Amniotic epithelial cell (primary cell): ENCODE measurements around the gene CDK5R1.

Source experiments
- DNase-seq: peaks from one replicate; pipeline ENCODE4 v3.0.0-alpha.2; 2010; ENCODE audit warnings: low read depth

Gene CDK5R1

GRCh38 chr17:32471652-32472051, 15.1 kb upstream of the CDK5R1 start:
- no peak for DNase-seq

GRCh38 chr17:32475258-32475657, 11.5 kb upstream of the CDK5R1 start:
- no peak for DNase-seq

- no peak for DNase-seq
Observed at GRCh38 chr17:32477220-32477619, 9.6 kb upstream of the CDK5R1 start.

- DNase-seq, result no peak
Observed at GRCh38 chr17:32479074-32479617, 7.6 kb upstream of the CDK5R1 start.

GRCh38 chr17:32481193-32481592, 5.6 kb upstream of the CDK5R1 start:
- DNase-seq, result no peak

- no peak for DNase-seq
Observed at GRCh38 chr17:32482568-32483320, 4.0 kb upstream of the CDK5R1 start.

- DNase-seq, result peak; percentile 56
Observed at GRCh38 chr17:32483451-32484019, 3.3 kb upstream of the CDK5R1 start.

- no peak for DNase-seq
Observed at GRCh38 chr17:32484041-32484461, 2.7 kb upstream of the CDK5R1 start.

- DNase-seq, result no peak
Observed at GRCh38 chr17:32484628-32485027, 2.2 kb upstream of the CDK5R1 start.

- no peak for DNase-seq
Observed at GRCh38 chr17:32485261-32486110, 1.3 kb upstream of the CDK5R1 start.

- DNase-seq, result peak; percentile 50
Observed at GRCh38 chr17:32486111-32486700, 587 bp upstream of the CDK5R1 start.

GRCh38 chr17:32487473-32488176, 832 bp downstream of the CDK5R1 start:
- DNase-seq, result no peak

GRCh38 chr17:32488177-32488542, 1.4 kb downstream of the CDK5R1 start:
- no peak for DNase-seq

- no peak for DNase-seq
Observed at GRCh38 chr17:32488604-32489180, 1.9 kb downstream of the CDK5R1 start.

- no peak for DNase-seq
Observed at GRCh38 chr17:32489320-32490100, 2.7 kb downstream of the CDK5R1 start.

GRCh38 chr17:32490101-32490482, 3.3 kb downstream of the CDK5R1 start:
- no peak for DNase-seq

GRCh38 chr17:32491371-32492263, 4.8 kb downstream of the CDK5R1 start:
- DNase-seq, result no peak

- DNase-seq, result no peak
Observed at GRCh38 chr17:32492264-32492589, 5.4 kb downstream of the CDK5R1 start.

- no peak for DNase-seq
Observed at GRCh38 chr17:32492648-32493289, 6.0 kb downstream of the CDK5R1 start.
